PC-3 (cell line): ENCODE measurements around the gene AFF4. TPM values are rescaled to one million over a fixed set of nuclear protein-coding genes. Genes with fewer than 3 reads are reported as not detected.

Experiments
- ATAC-seq: fragments of 200-7000 bp; cut with Tn5 transposase; 2 replicates; pipeline ENCODE4 v1.9.1; 2020; ENCODE audit warnings: mild to moderate bottlenecking, moderate library complexity
- BruUV-seq: library from RNA; stranded (reverse); fragments of 400-500 nt; replicated peaks from 2 replicates; lab custom pipeline; 2021; lab: Mats Ljungman, UMichigan
- CTCF ChIA-PET: fragments of 300-600 bp; sonication (Branson Sonifier 250); formaldehyde crosslinking; loops from one replicate; lab custom pipeline; 2022; ENCODE audit warnings: antibody characterized with exemption; lab: Charles Lee
- POLR2A ChIA-PET: fragments of 300-600 bp; sonication (Branson Sonifier 250); formaldehyde crosslinking; loops from one replicate; lab custom pipeline; 2022; ENCODE audit warnings: antibody characterized with exemption; ENCODE audit not compliant: unreplicated experiment; lab: Charles Lee
- DNase-seq: peaks from one replicate; pipeline ENCODE4 v3.0.0-alpha.2; 2015
- H2AFZ ChIP-seq: fragments of 300-600 bp; sonication (generic); 2 replicates; pipeline ENCODE4 v1.6.0; 2016; ENCODE audit warnings: antibody characterized with exemption, low read length
- H3F3A ChIP-seq: fragments of 300-600 bp; sonication (generic); one replicate; pipeline ENCODE4 v1.6.0; 2017; ENCODE audit warnings: antibody characterized with exemption, low read length, control low read depth, mild to moderate bottlenecking; ENCODE audit not compliant: unreplicated experiment
- H3K27ac ChIP-seq: fragments of 300-600 bp; sonication (generic); 2 replicates; pipeline ENCODE4 v1.5.1; 2016; ENCODE audit warnings: mild to moderate bottlenecking, low read length
- H3K27me3 ChIP-seq: fragments of 300-600 bp; sonication (generic); 2 replicates; pipeline ENCODE4 v1.6.1; 2016; ENCODE audit warnings: low read length, mixed read lengths
- H3K36me3 ChIP-seq: fragments of 300-600 bp; sonication (generic); 2 replicates; pipeline ENCODE4 v1.6.1; 2016; ENCODE audit warnings: low read depth, mixed run types, low read length, mixed read lengths
- H3K4me1 ChIP-seq: fragments of 300-600 bp; sonication (generic); 2 replicates; pipeline ENCODE4 v1.5.1; 2016; ENCODE audit warnings: low read length; ENCODE audit not compliant: insufficient read depth
- H3K4me2 ChIP-seq: fragments of 300-600 bp; sonication (generic); 2 replicates; pipeline ENCODE4 v1.6.0; 2016; ENCODE audit warnings: low read length
- H3K4me3 ChIP-seq: fragments of 300-600 bp; sonication (generic); 2 replicates; pipeline ENCODE4 v1.5.1; 2016; ENCODE audit warnings: mild to moderate bottlenecking, low read length, mixed read lengths
- H3K79me2 ChIP-seq: fragments of 300-600 bp; sonication (generic); 2 replicates; pipeline ENCODE4 v1.6.1; 2017; ENCODE audit warnings: low read length, mixed read lengths
- H3K9ac ChIP-seq: fragments of 300-600 bp; sonication (generic); 2 replicates; pipeline ENCODE4 v1.6.0; 2016; ENCODE audit warnings: mild to moderate bottlenecking, low read length
- H3K9me2 ChIP-seq: fragments of 300-600 bp; sonication (generic); replicated peaks from 2 replicates; pipeline ENCODE4 v1.6.1; 2016; ENCODE audit warnings: mixed run types, low read length, mixed read lengths
- H3K9me3 ChIP-seq: fragments of 300-600 bp; sonication (generic); 2 replicates; pipeline ENCODE4 v1.6.1; 2016; ENCODE audit warnings: low read length, mixed read lengths
- H4K20me1 ChIP-seq: fragments of 300-600 bp; sonication (generic); 2 replicates; pipeline ENCODE4 v1.6.1; 2016; ENCODE audit warnings: low read length, mixed read lengths
- EZH2 ChIP-seq: fragments of 300-600 bp; sonication (generic); IDR thresholded peaks from one replicate; pipeline ENCODE4 v1.6.1; 2017; ENCODE audit warnings: antibody characterized with exemption, mild to moderate bottlenecking, low read length; ENCODE audit not compliant: unreplicated experiment
- EZH2phosphoT487 ChIP-seq: fragments of 300-600 bp; sonication (generic); IDR thresholded peaks from 2 replicates; pipeline ENCODE4 v1.6.1; 2018; ENCODE audit warnings: mild to moderate bottlenecking, antibody characterized with exemption, low read length, borderline replicate concordance
- intact Hi-C: fragments of 100-400 bp; cut with micrococcal nuclease; formaldehyde crosslinking; loops from 2 replicates; pipeline ENCODE4 v1.9.0; 2023
- total RNA-seq: library from RNA; depleted of rRNA; stranded (reverse); fragments of >200 nt; gene quantifications from 2 replicates; pipeline ENCODE4 v1.2.3, GENCODE V29; 2014
- TF ChIP-seq, protein P1 (sequence below): fragments of 300-600 bp; sonication (generic); conservative IDR thresholded peaks from 2 replicates; pipeline ENCODE4 v1.5.1; 2017; ENCODE audit warnings: antibody characterized with exemption, low read depth, mild to moderate bottlenecking, low read length

AFF4 gene
- total RNA-seq, 1 experiment from 2014 or later = 23.5 TPM

DNA sequence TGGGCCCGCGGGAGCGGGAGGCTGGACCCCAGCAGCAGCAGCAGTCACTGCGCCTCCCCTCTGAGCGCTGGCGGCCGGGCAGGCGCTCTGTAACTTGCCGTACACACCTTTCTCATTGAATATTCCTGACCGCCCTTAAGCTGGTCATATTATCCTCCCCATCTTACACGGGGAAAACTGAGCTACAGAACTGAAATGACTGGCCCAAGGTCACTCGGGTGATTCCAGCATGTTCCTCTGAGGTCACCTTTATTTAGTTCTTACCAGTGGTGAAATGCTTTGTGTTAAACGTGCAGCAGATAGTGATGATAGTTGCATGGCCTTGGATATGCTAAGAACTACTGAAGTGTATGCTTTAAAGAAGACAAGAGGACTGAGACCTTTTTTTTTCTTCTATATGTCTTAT, 96.4 kb downstream of the AFF4 start:
- TSS peak; percentile 63 for BruUV-seq
- H3K9me2 ChIP-seq = no peaks in the 10 kb centered on the region

DNA sequence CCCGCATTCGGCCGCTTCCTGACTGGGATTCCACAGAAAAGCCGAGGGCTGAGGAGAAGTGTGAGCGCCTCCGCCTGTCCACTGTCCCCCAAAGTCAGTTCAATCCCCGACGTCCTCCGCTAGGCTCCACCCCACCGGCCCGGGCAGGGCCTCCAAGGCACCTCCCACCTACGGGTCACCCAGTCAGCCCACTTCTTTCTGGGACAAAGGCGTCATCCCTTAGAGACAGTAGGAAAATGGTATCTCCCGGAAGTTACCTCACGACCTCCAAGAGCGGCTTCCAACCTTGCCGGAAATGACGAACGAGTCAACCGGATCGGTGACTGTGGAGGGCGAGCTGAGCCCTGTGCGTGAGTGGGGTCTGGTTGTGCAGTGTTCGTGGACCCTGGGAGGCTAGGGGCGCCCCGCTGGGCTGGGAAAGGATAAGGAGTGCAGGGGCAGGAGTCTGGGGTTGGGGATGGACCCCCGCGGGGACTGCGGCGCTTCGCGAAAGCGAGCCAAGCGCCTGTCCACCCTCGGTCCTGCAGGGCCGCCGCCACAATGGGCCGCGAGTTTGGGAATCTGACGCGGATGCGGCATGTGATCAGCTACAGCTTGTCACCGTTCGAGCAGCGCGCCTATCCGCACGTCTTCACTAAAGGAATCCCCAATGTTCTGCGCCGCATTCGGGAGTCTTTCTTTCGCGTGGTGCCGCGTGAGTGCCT, 96.9 kb downstream of the AFF4 start, which contains the start of the genes GDF9 and UQCRQ:
TSS of gene GDF9 (minus strand) at position 128 of the 704 bp plus-strand sequence. CDS start 1,936 bp downstream, outside the sequence.
TSS of gene UQCRQ (plus strand) at position 301 of the 704 bp plus-strand sequence. CDS start at position 541, 240 bp downstream.
- Histone ChIP-seq H3K79me2 (peaks cover 18% of the 10 kb centered on the region), H3K9me2 (no peaks in the 10 kb centered on the region), H2AFZ (peak within 1 kb of the TSS; percentile 85), H3K4me2 (peak within 1 kb of the TSS; percentile 92), H3F3A (no peaks in the 10 kb centered on the region), H4K20me1 (peaks cover 7% of the 10 kb centered on the region), H3K27me3 (no peaks in the 10 kb centered on the region), H3K9ac (peak within 1 kb of the TSS; percentile 97), H3K4me1 (peaks cover 15% of the 10 kb centered on the region), H3K27ac (peak within 1 kb of the TSS; percentile 55), H3K36me3 (peaks cover 12% of the 10 kb centered on the region; the same call in 1 of the 2 replicates), H3K9me3 (no peaks in the 10 kb centered on the region), H3K4me3 (peak within 1 kb of the TSS; percentile 96)
- TF ChIP-seq EZH2 (no peak), EZH2phosphoT487 (no peak)
- TF ChIP-seq, protein P1, sequence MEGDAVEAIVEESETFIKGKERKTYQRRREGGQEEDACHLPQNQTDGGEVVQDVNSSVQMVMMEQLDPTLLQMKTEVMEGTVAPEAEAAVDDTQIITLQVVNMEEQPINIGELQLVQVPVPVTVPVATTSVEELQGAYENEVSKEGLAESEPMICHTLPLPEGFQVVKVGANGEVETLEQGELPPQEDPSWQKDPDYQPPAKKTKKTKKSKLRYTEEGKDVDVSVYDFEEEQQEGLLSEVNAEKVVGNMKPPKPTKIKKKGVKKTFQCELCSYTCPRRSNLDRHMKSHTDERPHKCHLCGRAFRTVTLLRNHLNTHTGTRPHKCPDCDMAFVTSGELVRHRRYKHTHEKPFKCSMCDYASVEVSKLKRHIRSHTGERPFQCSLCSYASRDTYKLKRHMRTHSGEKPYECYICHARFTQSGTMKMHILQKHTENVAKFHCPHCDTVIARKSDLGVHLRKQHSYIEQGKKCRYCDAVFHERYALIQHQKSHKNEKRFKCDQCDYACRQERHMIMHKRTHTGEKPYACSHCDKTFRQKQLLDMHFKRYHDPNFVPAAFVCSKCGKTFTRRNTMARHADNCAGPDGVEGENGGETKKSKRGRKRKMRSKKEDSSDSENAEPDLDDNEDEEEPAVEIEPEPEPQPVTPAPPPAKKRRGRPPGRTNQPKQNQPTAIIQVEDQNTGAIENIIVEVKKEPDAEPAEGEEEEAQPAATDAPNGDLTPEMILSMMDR = peak; percentile 35; the same call in 1 of the 2 replicates
- ATAC-seq (peak; percentile 98), DNase-seq (peak; percentile 97)
- intact Hi-C loops = loop anchor here (1.0 kb wide), 1 partner anchor 36 kb away; the partner anchor contains the start of gene SHROOM1
- ChIA-PET CTCF (interaction anchor here (0.9 kb wide), 1 partner anchor 46 kb away, joined by 3 read pairs; no protein-coding TSS in a partner anchor), POLR2A (no interaction called here)
- BruUV-seq = no TSS peak

More for the DNA sequence above, 96.4 kb downstream of the AFF4 start:
- intact Hi-C loops = no loop called here
- Histone ChIP-seq H3K9me3 (no peaks in the 10 kb centered on the region), H3K27ac (peak overlapping the region; percentile 55), H3K4me3 (peak overlapping the region; percentile 96), H3K4me1 (peaks cover 15% of the 10 kb centered on the region), H2AFZ (peak overlapping the region; percentile 85; the same call in 1 of the 2 replicates), H3K36me3 (peaks cover 12% of the 10 kb centered on the region; the same call in 1 of the 2 replicates), H3K4me2 (peak overlapping the region; percentile 92), H3F3A (no peaks in the 10 kb centered on the region), H3K27me3 (no peaks in the 10 kb centered on the region), H3K79me2 (peaks cover 18% of the 10 kb centered on the region), H4K20me1 (peaks cover 7% of the 10 kb centered on the region), H3K9ac (peak overlapping the region; percentile 97)
- CTCF ChIA-PET = interaction anchor here (0.9 kb wide), 1 partner anchor 47 kb away, joined by 3 read pairs; no protein-coding TSS in a partner anchor
- POLR2A ChIA-PET = no interaction called here
- TF ChIP-seq, protein P1 = no peak
- TF ChIP-seq EZH2 = no peak
- no peak for TF ChIP-seq EZH2phosphoT487
- DNase-seq (no peak), ATAC-seq (peak; percentile 21; the same call in 1 of the 2 replicates)
